ENCODE results near the gene DEFB127.
"Not testable (repeated sequence)": the region's sequence is repeated elsewhere in the genome, so short reads cannot be mapped to it uniquely, and the experiment has no call there.

Gene DEFB127, protein sequence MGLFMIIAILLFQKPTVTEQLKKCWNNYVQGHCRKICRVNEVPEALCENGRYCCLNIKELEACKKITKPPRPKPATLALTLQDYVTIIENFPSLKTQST

DNA sequence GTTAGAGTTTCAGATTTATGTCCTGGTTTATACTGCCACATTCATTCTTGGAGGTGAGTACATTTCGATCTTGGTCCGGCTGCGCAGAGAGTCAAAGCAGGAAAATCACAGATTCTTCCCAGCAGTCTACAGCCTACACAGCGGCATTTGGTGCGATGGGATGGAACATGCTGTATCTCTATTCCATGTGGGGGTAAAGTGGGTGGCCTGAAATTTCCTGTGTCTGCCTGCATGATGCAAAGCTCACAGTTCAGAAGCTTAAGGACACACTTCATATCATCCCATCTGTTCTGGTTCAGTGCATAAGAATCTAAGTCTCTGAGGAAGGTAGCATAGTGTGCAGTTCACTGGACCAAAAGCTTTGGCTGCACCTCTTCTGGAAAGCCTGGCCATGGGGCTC lies at the start of gene DEFB127:
TSS of gene DEFB127 (plus strand) at position 301 of the 400 bp plus-strand sequence. CDS start at position 392, 91 bp downstream.
- Histone ChIP-seq H3K79me2 (ENCODE audit: low read length) (no peaks in the 10 kb centered on the region), H3K4me2 (ENCODE audit: low read length) (no peak within 1 kb of the TSS), H3K9ac (ENCODE audit: low read length) (no peak within 1 kb of the TSS), H2AFZ (ENCODE audit: low read depth, low read length) (no peak within 1 kb of the TSS), H3K27me3 (ENCODE audit: low read depth, low read length) (peaks cover 46% of the 10 kb centered on the region), H3K27ac (ENCODE audit: low read length) (no peak within 1 kb of the TSS), H4K20me1 (ENCODE audit: insufficient read depth, low read length) (no peaks in the 10 kb centered on the region), H3K9me3 (ENCODE audit: insufficient read depth, low read length) (no peaks in the 10 kb centered on the region), H3K4me1 (ENCODE audit: low read length) (no peaks in the 10 kb centered on the region), H3K36me3 (replicated peaks; ENCODE audit: low read depth, low read length) (no peaks in the 10 kb centered on the region), H3K4me3 (ENCODE audit: low read length) (no peak within 1 kb of the TSS)
- TF ChIP-seq, protein P1, sequence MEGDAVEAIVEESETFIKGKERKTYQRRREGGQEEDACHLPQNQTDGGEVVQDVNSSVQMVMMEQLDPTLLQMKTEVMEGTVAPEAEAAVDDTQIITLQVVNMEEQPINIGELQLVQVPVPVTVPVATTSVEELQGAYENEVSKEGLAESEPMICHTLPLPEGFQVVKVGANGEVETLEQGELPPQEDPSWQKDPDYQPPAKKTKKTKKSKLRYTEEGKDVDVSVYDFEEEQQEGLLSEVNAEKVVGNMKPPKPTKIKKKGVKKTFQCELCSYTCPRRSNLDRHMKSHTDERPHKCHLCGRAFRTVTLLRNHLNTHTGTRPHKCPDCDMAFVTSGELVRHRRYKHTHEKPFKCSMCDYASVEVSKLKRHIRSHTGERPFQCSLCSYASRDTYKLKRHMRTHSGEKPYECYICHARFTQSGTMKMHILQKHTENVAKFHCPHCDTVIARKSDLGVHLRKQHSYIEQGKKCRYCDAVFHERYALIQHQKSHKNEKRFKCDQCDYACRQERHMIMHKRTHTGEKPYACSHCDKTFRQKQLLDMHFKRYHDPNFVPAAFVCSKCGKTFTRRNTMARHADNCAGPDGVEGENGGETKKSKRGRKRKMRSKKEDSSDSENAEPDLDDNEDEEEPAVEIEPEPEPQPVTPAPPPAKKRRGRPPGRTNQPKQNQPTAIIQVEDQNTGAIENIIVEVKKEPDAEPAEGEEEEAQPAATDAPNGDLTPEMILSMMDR (IDR thresholded peaks at IDR 0.05; ENCODE audit: low read depth, low read length): no peak
- no peak for TF ChIP-seq EZH2phosphoT487 (IDR thresholded peaks at IDR 0.05; ENCODE audit: low read depth)

DNA sequence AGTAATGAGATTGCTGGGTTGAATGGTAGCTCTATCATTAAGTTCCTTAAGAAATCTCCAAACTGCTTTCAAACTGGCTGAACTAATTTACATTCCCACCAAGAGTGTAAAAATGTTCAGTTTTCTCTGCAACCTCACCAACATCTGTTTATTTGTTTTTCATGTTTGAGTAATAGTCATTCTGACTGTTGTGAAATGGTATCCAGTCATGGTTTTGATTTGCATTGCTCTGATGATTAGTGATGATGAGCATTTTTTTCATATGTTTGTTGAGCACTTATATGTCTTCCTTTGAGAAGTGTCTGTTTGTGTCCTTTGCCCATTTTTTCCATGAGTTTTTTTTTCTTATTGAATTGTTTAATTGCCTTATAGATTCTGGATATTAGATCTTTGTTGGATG lies 44.9 kb upstream of the DEFB127 start:
- Histone ChIP-seq H3K27me3 (ENCODE audit: low read depth, low read length) (peaks cover 27% of the 10 kb centered on the region), H2AFZ (ENCODE audit: low read depth, low read length) (no peak overlapping the region), H3K36me3 (replicated peaks; ENCODE audit: low read depth, low read length) (no peaks in the 10 kb centered on the region), H4K20me1 (ENCODE audit: insufficient read depth, low read length) (no peaks in the 10 kb centered on the region), H3K79me2 (ENCODE audit: low read length) (no peaks in the 10 kb centered on the region), H3K9ac (ENCODE audit: low read length) (no peak overlapping the region), H3K27ac (ENCODE audit: low read length) (no peak overlapping the region), H3K4me2 (ENCODE audit: low read length) (no peak overlapping the region), H3K4me1 (ENCODE audit: low read length) (no peaks in the 10 kb centered on the region), H3K9me3 (ENCODE audit: insufficient read depth, low read length) (no peaks in the 10 kb centered on the region), H3K4me3 (ENCODE audit: low read length) (no peak overlapping the region)
- TF ChIP-seq EZH2phosphoT487 (IDR thresholded peaks at IDR 0.05; ENCODE audit: low read depth): no peak
- TF ChIP-seq, protein P1 (IDR thresholded peaks at IDR 0.05; ENCODE audit: low read depth, low read length): no peak

DNA sequence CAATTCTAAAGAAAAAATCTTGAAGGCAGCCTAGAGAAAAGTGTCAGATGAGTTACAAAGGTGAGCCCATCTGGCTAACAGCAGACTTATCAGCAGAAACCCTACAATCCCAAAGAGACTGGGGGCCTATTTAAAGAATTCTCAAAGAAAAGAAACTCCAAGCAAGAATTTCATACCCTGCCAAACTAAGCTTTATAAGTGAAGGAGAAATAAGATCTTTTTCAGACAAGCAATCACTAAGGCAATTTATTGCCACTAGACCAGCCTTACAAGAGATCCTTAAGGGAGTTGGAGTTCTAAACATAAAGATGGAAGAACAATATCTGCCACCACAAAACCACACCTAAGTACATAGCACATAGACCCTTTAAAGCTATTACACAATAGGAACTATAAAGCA lies 39.7 kb upstream of the DEFB127 start:
- H3K36me3 ChIP-seq (replicated peaks; ENCODE audit: low read depth, low read length): no peaks in the 10 kb centered on the region

DNA sequence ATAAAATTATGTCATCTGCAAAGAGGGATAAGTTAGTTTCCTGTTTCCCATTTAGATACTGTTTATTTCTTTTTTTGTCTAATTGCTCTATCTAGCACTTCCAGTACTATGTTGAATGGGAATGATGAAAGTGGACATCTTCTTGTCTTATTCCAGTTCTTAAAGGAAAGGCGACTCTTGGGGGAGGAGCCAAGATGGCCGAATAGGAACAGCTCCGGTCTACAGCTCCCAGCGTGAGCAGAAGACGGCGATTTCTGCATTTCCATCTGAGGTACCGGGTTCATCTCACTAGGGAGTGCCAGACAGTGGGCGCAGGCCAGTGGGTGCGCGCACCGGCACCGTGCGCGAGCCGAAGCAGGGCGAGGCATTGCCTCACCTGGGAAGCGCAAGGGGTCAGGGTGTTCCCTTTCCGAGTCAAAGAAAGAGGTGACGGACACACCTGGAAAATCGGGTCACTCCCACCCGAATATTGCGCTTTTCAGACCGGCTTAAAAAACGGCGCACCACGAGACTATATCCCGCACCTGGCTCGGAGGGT lies 27.4 kb upstream of the DEFB127 start:
- H3K27me3 ChIP-seq (ENCODE audit: low read depth, low read length); H2AFZ ChIP-seq (ENCODE audit: low read depth, low read length); H3K36me3 ChIP-seq (replicated peaks; ENCODE audit: low read depth, low read length); H4K20me1 ChIP-seq (ENCODE audit: insufficient read depth, low read length); H3K4me3 ChIP-seq (ENCODE audit: low read length); H3K79me2 ChIP-seq (ENCODE audit: low read length); H3K4me2 ChIP-seq (ENCODE audit: low read length); H3K4me1 ChIP-seq (ENCODE audit: low read length); H3K9me3 ChIP-seq (ENCODE audit: insufficient read depth, low read length); H3K27ac ChIP-seq (ENCODE audit: low read length); H3K9ac ChIP-seq (ENCODE audit: low read length): not testable (repeated sequence)

More for the DNA sequence above, 39.7 kb upstream of the DEFB127 start:
- Histone ChIP-seq H3K27me3 (ENCODE audit: low read depth, low read length) (peaks cover 28% of the 10 kb centered on the region), H3K4me1 (ENCODE audit: low read length) (no peaks in the 10 kb centered on the region), H4K20me1 (ENCODE audit: insufficient read depth, low read length) (no peaks in the 10 kb centered on the region), H3K27ac (ENCODE audit: low read length) (no peak overlapping the region), H2AFZ (ENCODE audit: low read depth, low read length) (no peak overlapping the region), H3K79me2 (ENCODE audit: low read length) (no peaks in the 10 kb centered on the region), H3K4me2 (ENCODE audit: low read length) (no peak overlapping the region), H3K9me3 (ENCODE audit: insufficient read depth, low read length) (no peaks in the 10 kb centered on the region), H3K4me3 (ENCODE audit: low read length) (no peak overlapping the region), H3K9ac (ENCODE audit: low read length) (no peak overlapping the region)
- TF ChIP-seq, protein P1 (IDR thresholded peaks at IDR 0.05; ENCODE audit: low read depth, low read length): no peak
- no peak for TF ChIP-seq EZH2phosphoT487 (IDR thresholded peaks at IDR 0.05; ENCODE audit: low read depth)
